Neuronal stem cell (in vitro differentiated cells): Measurements from ENCODE around the gene TP73.

Experiments
- DNase-seq: peaks from one replicate; pipeline ENCODE4 v3.0.0-alpha.2; 2013; ENCODE audit warnings: low spot score
- H2AFZ ChIP-seq: one replicate; pipeline ENCODE4 v1.6.1; 2013; ENCODE audit warnings: mild to moderate bottlenecking, low read length, inconsistent platforms
- H2AK5ac ChIP-seq: 2 replicates; pipeline ENCODE4 v1.6.1; 2013; ENCODE audit warnings: low read depth, mild to moderate bottlenecking, inconsistent platforms, low read length, moderate library complexity, mixed read lengths
- H2BK120ac ChIP-seq: 2 replicates; pipeline ENCODE4 v1.6.1; 2013; ENCODE audit warnings: low read depth, mild to moderate bottlenecking, inconsistent platforms, low read length, moderate library complexity, mixed read lengths
- H2BK12ac ChIP-seq: one replicate; pipeline ENCODE4 v1.6.1; 2013; ENCODE audit warnings: low read length, inconsistent platforms
- H2BK15ac ChIP-seq: 2 replicates; pipeline ENCODE4 v1.6.1; 2013; ENCODE audit warnings: mild to moderate bottlenecking, low read length, inconsistent platforms, mixed read lengths
- H2BK5ac ChIP-seq: one replicate; pipeline ENCODE4 v1.6.1; 2013; ENCODE audit warnings: inconsistent platforms, mild to moderate bottlenecking, low read length, moderate library complexity
- H3K14ac ChIP-seq: one replicate; pipeline ENCODE4 v1.6.1; 2013; ENCODE audit warnings: low read length, inconsistent platforms
- H3K18ac ChIP-seq: 2 replicates; pipeline ENCODE4 v1.6.1; 2013; ENCODE audit warnings: low read length, inconsistent platforms
- H3K23ac ChIP-seq: 2 replicates; pipeline ENCODE4 v1.6.1; 2013; ENCODE audit warnings: low read depth, mild to moderate bottlenecking, mixed read lengths, low read length, inconsistent platforms; ENCODE audit not compliant: poor library complexity
- H3K27ac ChIP-seq: replicated peaks from 3 replicates; pipeline ENCODE4 v1.5.1; 2013; ENCODE audit warnings: low read length, inconsistent platforms
- H3K27me3 ChIP-seq, 3 experiments: 2 replicates each; pipeline ENCODE4 v1.6.1; 2013; ENCODE audit warnings: low read length in 3 of 3, mild to moderate bottlenecking in 2 of 3, inconsistent platforms in 1 of 3, low read depth in 1 of 3, mixed read lengths in 1 of 3, moderate library complexity in 1 of 3; ENCODE audit not compliant: control insufficient read depth in 3 of 3, insufficient read depth in 3 of 3
- H3K36me3 ChIP-seq, 2 donors: replicated peaks in 1 of 2; 2 replicates each; pipeline ENCODE4 v1.6.1; 2013; ENCODE audit warnings: low read length in 2 of 2; ENCODE audit not compliant: control insufficient read depth in 2 of 2, insufficient read depth in 2 of 2
- H3K4ac ChIP-seq: 2 replicates; pipeline ENCODE4 v1.6.1; 2013; ENCODE audit warnings: inconsistent platforms, mild to moderate bottlenecking, low read length, moderate library complexity
- H3K4me1 ChIP-seq, 2 donors: 1 replicate in 1 of 2; 2 replicates in 1 of 2; pipeline ENCODE4 v1.6.1; 2013; ENCODE audit warnings: low read length in 2 of 2, low read depth in 1 of 2; ENCODE audit not compliant: control insufficient read depth in 2 of 2, insufficient read depth in 1 of 2
- H3K4me2 ChIP-seq: one replicate; pipeline ENCODE4 v1.6.1; 2013; ENCODE audit warnings: mild to moderate bottlenecking, low read length, inconsistent platforms; ENCODE audit not compliant: insufficient read depth, poor library complexity, severe bottlenecking
- H3K4me3 ChIP-seq, 2 donors: 2 replicates each; pipeline ENCODE4 v1.5.1; 2013; ENCODE audit warnings: low read length in 2 of 2, mild to moderate bottlenecking in 2 of 2, inconsistent platforms in 1 of 2, moderate library complexity in 1 of 2
- H3K79me1 ChIP-seq: one replicate; pipeline ENCODE4 v1.6.1; 2013; ENCODE audit warnings: low read depth, mild to moderate bottlenecking, inconsistent platforms, low read length, moderate library complexity
- H3K9ac ChIP-seq: one replicate; pipeline ENCODE4 v1.6.1; 2013; ENCODE audit warnings: mild to moderate bottlenecking, low read depth, low read length, inconsistent platforms; ENCODE audit not compliant: poor library complexity
- H3K9me3 ChIP-seq, 2 donors: replicated peaks in 1 of 2; 2 replicates each; pipeline versions ENCODE3 to v1.6.1; 2013; ENCODE audit warnings: low read length in 2 of 2, mild to moderate bottlenecking in 2 of 2, inconsistent platforms in 1 of 2, low read depth in 1 of 2, mixed read lengths in 1 of 2, moderate library complexity in 1 of 2; ENCODE audit not compliant: control insufficient read depth in 2 of 2, insufficient read depth in 1 of 2
- H4K8ac ChIP-seq: one replicate; pipeline ENCODE4 v1.6.1; 2013; ENCODE audit warnings: low read depth, mild to moderate bottlenecking, inconsistent platforms, low read length, moderate library complexity
- H4K91ac ChIP-seq: one replicate; pipeline ENCODE4 v1.6.1; 2013; ENCODE audit warnings: low read length, low read depth, mild to moderate bottlenecking, inconsistent platforms; ENCODE audit not compliant: poor library complexity
- WGBS, 2 donors: extraction: QIAGEN DNeasy Blood & Tissue Kit; methylation state at CpG; one replicate each; pipeline ENCODE4 v1.1.7; 2013; ENCODE audit warnings: missing lambda C conversion rate in 2 of 2, mixed read lengths in 1 of 2; ENCODE audit not compliant: insufficient read length in 2 of 2, insufficient replicate concordance in 1 of 2; ENCODE audit errors: extremely low coverage in 2 of 2; 5-methylcytosine and 5-hydroxymethylcytosine counted together

TP73 gene

GRCh38 chr1:3745590-3746381 is 93.5 kb downstream of the TP73 start:
- H3K4ac ChIP-seq, result no peak overlapping the region
- H3K23ac ChIP-seq, result peak overlapping the region; percentile 89
- no peak overlapping the region for H2BK5ac ChIP-seq
- no peak overlapping the region for H2AFZ ChIP-seq
- peak overlapping the region; percentile 90 to 96 for H3K4me3 ChIP-seq
- peak overlapping the region; percentile 70 for H3K9ac ChIP-seq
- H3K9me3 ChIP-seq, result no peaks in the 10 kb centered on the region
- peaks cover 13 to 17% of the 10 kb centered on the region in 2 donors for H3K4me1 ChIP-seq
- WGBS, 2 donors, result no CpG with 5 or more reads among the region's 25 CpGs
- H2BK120ac ChIP-seq, result no peak overlapping the region
- peaks cover 16% of the 10 kb centered on the region for H3K79me1 ChIP-seq
- H3K18ac ChIP-seq, result no peak overlapping the region
- peak overlapping the region; percentile 79 for H3K14ac ChIP-seq
- peaks cover 22 to 49% of the 10 kb centered on the region in 2 donors for H3K36me3 ChIP-seq
- peak overlapping the region; percentile 10 for H2BK12ac ChIP-seq
- H3K4me2 ChIP-seq, result peak overlapping the region; percentile 86
- no peak overlapping the region for H2AK5ac ChIP-seq
- no peak overlapping the region for H2BK15ac ChIP-seq
- no peak for DNase-seq
- H4K8ac ChIP-seq, result no peak overlapping the region
- no peak overlapping the region for H4K91ac ChIP-seq
- H3K27ac ChIP-seq, result no peak overlapping the region
- peaks cover 0 to 17% (median 4%) of the 10 kb centered on the region in 3 experiments for H3K27me3 ChIP-seq

GRCh38 chr1:3746389-3746829 is 94.1 kb downstream of the TP73 start:
- no peak overlapping the region for H3K27ac ChIP-seq
- H4K91ac ChIP-seq, result no peak overlapping the region
- H3K4me1 ChIP-seq, result peaks cover 13 to 17% of the 10 kb centered on the region in 2 donors
- H3K27me3 ChIP-seq, result peaks cover 0 to 18% (median 4%) of the 10 kb centered on the region in 3 experiments
- peaks cover 22 to 43% of the 10 kb centered on the region in 2 donors for H3K36me3 ChIP-seq
- H4K8ac ChIP-seq, result no peak overlapping the region
- no peak overlapping the region for H2BK15ac ChIP-seq
- H3K9ac ChIP-seq, result peak overlapping the region; percentile 95
- DNase-seq, result no peak
- H3K79me1 ChIP-seq, result peaks cover 16% of the 10 kb centered on the region
- H3K18ac ChIP-seq, result peak overlapping the region; percentile 7
- H2BK5ac ChIP-seq, result no peak overlapping the region
- peak overlapping the region; percentile 9 for H3K14ac ChIP-seq
- H2AFZ ChIP-seq, result peak overlapping the region; percentile 93
- H3K9me3 ChIP-seq, result no peaks in the 10 kb centered on the region
- H2AK5ac ChIP-seq, result peak overlapping the region; percentile 95
- peak overlapping the region; percentile 86 for H3K4me2 ChIP-seq
- peak overlapping the region; percentile 90 to 96 for H3K4me3 ChIP-seq
- no peak overlapping the region for H2BK12ac ChIP-seq
- H2BK120ac ChIP-seq, result no peak overlapping the region
- WGBS, 2 donors, result no CpG with 5 or more reads among the region's 35 CpGs
- H3K4ac ChIP-seq, result no peak overlapping the region
- peak overlapping the region; percentile 83 for H3K23ac ChIP-seq

GRCh38 chr1:3746830-3747521 is 94.7 kb downstream of the TP73 start:
- peak; percentile 70 for DNase-seq
- peak overlapping the region; percentile 9 for H3K14ac ChIP-seq
- H2AFZ ChIP-seq, result peak overlapping the region; percentile 93
- peak overlapping the region; percentile 83 for H3K18ac ChIP-seq
- H3K9ac ChIP-seq, result peak overlapping the region; percentile 95
- H3K4ac ChIP-seq, result no peak overlapping the region
- H2BK15ac ChIP-seq, result no peak overlapping the region
- H4K8ac ChIP-seq, result no peak overlapping the region
- H2BK120ac ChIP-seq, result no peak overlapping the region
- H2BK5ac ChIP-seq, result no peak overlapping the region
- H3K4me1 ChIP-seq, result peaks cover 13 to 17% of the 10 kb centered on the region in 2 donors
- peaks cover 14% of the 10 kb centered on the region for H3K79me1 ChIP-seq
- no CpG with 5 or more reads among the region's 73 CpGs for WGBS, 2 donors
- peaks cover 0 to 18% (median 4%) of the 10 kb centered on the region in 3 experiments for H3K27me3 ChIP-seq
- no peak overlapping the region for H2BK12ac ChIP-seq
- H3K36me3 ChIP-seq, result peaks cover 20 to 37% of the 10 kb centered on the region in 2 donors
- H3K4me3 ChIP-seq, result peak overlapping the region; percentile 90 to 96
- no peak overlapping the region for H3K27ac ChIP-seq
- peak overlapping the region; percentile 95 for H2AK5ac ChIP-seq
- peak overlapping the region; percentile 83 for H3K23ac ChIP-seq
- no peak overlapping the region for H4K91ac ChIP-seq
- no peaks in the 10 kb centered on the region for H3K9me3 ChIP-seq
- H3K4me2 ChIP-seq, result peak overlapping the region; percentile 86

- H2AK5ac ChIP-seq, result no peak overlapping the region
- peak overlapping the region; percentile 93 for H2AFZ ChIP-seq
- H3K27me3 ChIP-seq, result peaks cover 0 to 20% (median 4%) of the 10 kb centered on the region in 3 experiments
- H3K4me1 ChIP-seq, result peaks cover 13 to 17% of the 10 kb centered on the region in 2 donors
- peaks cover 15 to 32% of the 10 kb centered on the region in 2 donors for H3K36me3 ChIP-seq
- no peak overlapping the region for H4K91ac ChIP-seq
- H3K27ac ChIP-seq, result no peak overlapping the region
- no peak overlapping the region for H3K4ac ChIP-seq
- no peak overlapping the region for H3K14ac ChIP-seq
- no peak overlapping the region for H3K23ac ChIP-seq
- no peak overlapping the region for H2BK120ac ChIP-seq
- H3K4me3 ChIP-seq, result peak overlapping the region in 1 of 2 donors; percentile 90
- no peak overlapping the region for H2BK5ac ChIP-seq
- no peak for DNase-seq
- H3K18ac ChIP-seq, result no peak overlapping the region
- H3K4me2 ChIP-seq, result peak overlapping the region; percentile 52
- peaks cover 14% of the 10 kb centered on the region for H3K79me1 ChIP-seq
- WGBS, 2 donors, result no CpG with 5 or more reads among the region's 6 CpGs
- H2BK15ac ChIP-seq, result no peak overlapping the region
- no peak overlapping the region for H3K9ac ChIP-seq
- no peak overlapping the region for H4K8ac ChIP-seq
- no peaks in the 10 kb centered on the region for H3K9me3 ChIP-seq
- no peak overlapping the region for H2BK12ac ChIP-seq
Observed at GRCh38 chr1:3747522-3747848, 95.2 kb downstream of the TP73 start.
